Tibial artery (tissue), 4 donors: ENCODE measurements around the gene STAT4.
A peak's percentile ranks its signal among the peaks of the same experiment; 100 is the strongest.

Experiments used
- DNase-seq, 2 donors: peaks; one replicate each; pipeline ENCODE4 v3.0.0-alpha.2; 2019
- H3K27ac ChIP-seq, 2 donors: fragments of 200-600 bp; sonication (generic) in 1 of 2; 1 replicate in 1 of 2; 2 replicates in 1 of 2; pipeline ENCODE4 v1.5.1; 2018 to 2019; ENCODE audit warnings: mild to moderate bottlenecking in 1 of 2
- H3K27me3 ChIP-seq, 2 donors: fragments of 200-600 bp; sonication (generic) in 1 of 2; one replicate each; pipeline versions ENCODE4 v1.5.1 to v1.6.0; 2016 to 2019
- H3K36me3 ChIP-seq, 3 donors: fragments of 200-600 bp; sonication (generic) in 2 of 3; one replicate each; pipeline ENCODE4 v1.5.1; 2016 to 2019; ENCODE audit warnings: mild to moderate bottlenecking in 2 of 3
- H3K4me1 ChIP-seq, 4 donors: fragments of 200-600 bp; sonication (generic) in 2 of 4; 1 replicate in 3 of 4; 2 replicates in 1 of 4; pipeline ENCODE4 v1.5.1; 2016 to 2019
- H3K4me3 ChIP-seq, 2 donors: fragments of 200-600 bp; sonication (generic) in 1 of 2; 1 replicate in 1 of 2; 2 replicates in 1 of 2; pipeline ENCODE4 v1.5.1; 2018 to 2019; ENCODE audit warnings: mild to moderate bottlenecking in 2 of 2
- H3K9me3 ChIP-seq, 3 donors: fragments of 200-600 bp; sonication (generic) in 1 of 3; one replicate each; pipeline ENCODE4 v1.5.1; 2016 to 2019
- intact Hi-C: fragments of 100-400 bp; cut with DNase I; formaldehyde crosslinking; loops from one replicate; pipeline ENCODE4 v1.15.0; 2023; ENCODE audit warnings: low total_unique reads
- TF ChIP-seq, protein P1 (sequence below), 2 experiments: fragments of 200-600 bp in 1 of 2; fragments of 450-650 bp in 1 of 2; IDR thresholded peaks; one replicate each; pipeline ENCODE4 v1.5.1; 2017 to 2019; ENCODE audit warnings: antibody characterized with exemption in 2 of 2, mild to moderate bottlenecking in 1 of 2, moderate library complexity in 1 of 2

STAT4 gene

DNA sequence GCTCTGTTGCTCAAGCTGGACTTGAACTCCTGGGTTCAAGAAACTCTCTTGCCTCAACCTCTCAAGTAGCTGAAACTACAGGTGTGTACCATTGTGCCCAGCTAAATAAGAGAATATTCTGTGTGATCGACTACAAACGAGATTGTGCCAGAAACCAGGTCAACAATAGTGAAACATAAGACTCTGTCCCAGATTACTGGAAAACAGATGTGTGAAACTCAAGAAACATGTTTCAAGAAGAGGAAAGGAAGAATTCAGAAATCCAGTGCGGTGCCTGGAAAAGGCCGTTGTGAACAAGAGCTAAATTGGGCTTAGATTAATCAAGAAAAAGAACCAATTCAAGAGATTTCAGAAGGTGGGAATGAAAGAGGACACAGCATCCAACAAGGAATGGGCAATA, 113.4 kb downstream of the STAT4 start:
- no peak for DNase-seq
- Histone ChIP-seq H3K4me1 (no peaks in the 10 kb centered on the region), H3K4me3 (no peak overlapping the region), H3K9me3 (no peaks in the 10 kb centered on the region), H3K27me3 (peaks cover 0 to 3% of the 10 kb centered on the region in 2 donors), H3K27ac (no peak overlapping the region), H3K36me3 (no peaks in the 10 kb centered on the region)
- intact Hi-C loops, result no loop called here
- TF ChIP-seq, protein P1, sequence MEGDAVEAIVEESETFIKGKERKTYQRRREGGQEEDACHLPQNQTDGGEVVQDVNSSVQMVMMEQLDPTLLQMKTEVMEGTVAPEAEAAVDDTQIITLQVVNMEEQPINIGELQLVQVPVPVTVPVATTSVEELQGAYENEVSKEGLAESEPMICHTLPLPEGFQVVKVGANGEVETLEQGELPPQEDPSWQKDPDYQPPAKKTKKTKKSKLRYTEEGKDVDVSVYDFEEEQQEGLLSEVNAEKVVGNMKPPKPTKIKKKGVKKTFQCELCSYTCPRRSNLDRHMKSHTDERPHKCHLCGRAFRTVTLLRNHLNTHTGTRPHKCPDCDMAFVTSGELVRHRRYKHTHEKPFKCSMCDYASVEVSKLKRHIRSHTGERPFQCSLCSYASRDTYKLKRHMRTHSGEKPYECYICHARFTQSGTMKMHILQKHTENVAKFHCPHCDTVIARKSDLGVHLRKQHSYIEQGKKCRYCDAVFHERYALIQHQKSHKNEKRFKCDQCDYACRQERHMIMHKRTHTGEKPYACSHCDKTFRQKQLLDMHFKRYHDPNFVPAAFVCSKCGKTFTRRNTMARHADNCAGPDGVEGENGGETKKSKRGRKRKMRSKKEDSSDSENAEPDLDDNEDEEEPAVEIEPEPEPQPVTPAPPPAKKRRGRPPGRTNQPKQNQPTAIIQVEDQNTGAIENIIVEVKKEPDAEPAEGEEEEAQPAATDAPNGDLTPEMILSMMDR (IDR thresholded peaks at IDR 0.05), result no peak

DNA sequence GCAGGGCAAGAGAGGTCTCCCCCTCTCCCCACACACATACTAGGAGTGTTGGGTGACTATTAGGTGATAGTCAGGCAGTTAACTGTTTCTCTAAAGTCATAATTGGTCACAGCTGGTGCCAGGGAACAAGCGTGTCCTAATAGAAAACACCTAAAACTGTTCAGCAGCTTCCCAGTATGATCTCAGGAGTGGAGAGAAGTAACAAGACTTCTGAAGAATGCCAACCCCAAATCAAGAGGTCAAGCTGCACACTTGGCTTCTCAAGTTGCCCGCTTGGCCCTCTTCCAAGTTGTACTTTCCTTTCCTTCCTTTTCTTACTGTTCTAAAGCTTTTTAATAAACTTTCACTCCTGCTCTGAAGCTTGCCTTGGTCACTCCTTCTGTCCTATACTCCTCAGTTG, 114.4 kb downstream of the STAT4 start:
- DNase-seq, result no peak
- TF ChIP-seq, protein P1 (IDR thresholded peaks at IDR 0.05), result no peak
- Histone ChIP-seq H3K4me1 (no peaks in the 10 kb centered on the region), H3K27ac (no peak overlapping the region), H3K36me3 (no peaks in the 10 kb centered on the region), H3K9me3 (no peaks in the 10 kb centered on the region), H3K4me3 (no peak overlapping the region), H3K27me3 (no peaks in the 10 kb centered on the region)
- intact Hi-C loops, result no loop called here

GRCh38 chr2:191032588-191033429, 118.0 kb downstream of the STAT4 start:
- H3K4me3 ChIP-seq, result no peak overlapping the region
- intact Hi-C loops, result no loop called here
- TF ChIP-seq, protein P1 (IDR thresholded peaks at IDR 0.05), result no peak
- H3K27me3 ChIP-seq, result no peaks in the 10 kb centered on the region
- H3K9me3 ChIP-seq, result no peaks in the 10 kb centered on the region
- H3K36me3 ChIP-seq, result no peaks in the 10 kb centered on the region
- no peak for DNase-seq
- H3K27ac ChIP-seq, result no peak overlapping the region
- H3K4me1 ChIP-seq, result peaks cover 0 to 5% (median 2%) of the 10 kb centered on the region in 4 donors

- no peaks in the 10 kb centered on the region for H3K36me3 ChIP-seq
- H3K27me3 ChIP-seq, result no peaks in the 10 kb centered on the region
- H3K4me1 ChIP-seq, result peaks cover 0 to 5% (median 2%) of the 10 kb centered on the region in 4 donors
- no peak overlapping the region for H3K4me3 ChIP-seq
- TF ChIP-seq, protein P1 (IDR thresholded peaks at IDR 0.05), result no peak
- no peaks in the 10 kb centered on the region for H3K9me3 ChIP-seq
- intact Hi-C loops, result no loop called here
- H3K27ac ChIP-seq, result no peak overlapping the region
- no peak for DNase-seq
These were observed 119.5 kb downstream of the STAT4 start for GRCh38 chr2:191031256-191031655.

DNA sequence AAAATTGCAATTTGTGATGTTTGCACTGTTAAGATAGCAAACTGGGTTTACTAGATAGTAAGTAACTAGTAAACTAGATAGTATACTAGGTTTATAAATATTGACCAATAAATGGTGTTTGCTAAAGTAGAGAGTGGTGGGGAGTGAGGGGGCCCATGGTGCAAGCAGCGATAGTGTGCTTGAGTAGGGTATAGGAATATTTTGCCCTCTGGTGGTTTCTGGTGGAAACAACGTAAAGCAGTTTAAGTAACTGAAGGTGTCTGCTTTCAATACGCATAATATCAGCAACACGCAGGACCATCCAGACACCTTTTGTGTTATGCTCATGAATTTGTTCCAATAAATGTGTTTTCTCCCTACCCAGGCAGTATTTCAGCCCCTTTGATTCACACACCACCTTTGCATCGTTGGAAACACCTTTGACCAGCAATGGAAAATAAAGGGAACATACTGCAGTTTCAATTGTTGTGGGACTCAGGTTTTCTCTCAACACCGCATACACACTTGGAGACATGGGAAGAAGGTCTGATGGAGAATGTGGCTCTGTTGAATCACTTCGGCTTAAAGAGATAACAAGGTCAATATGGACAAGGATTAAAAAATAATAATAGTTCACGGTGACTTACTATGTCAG, 120.2 kb downstream of the STAT4 start:
- intact Hi-C loops, result no loop called here
- Histone ChIP-seq H3K36me3 (no peaks in the 10 kb centered on the region), H3K4me3 (no peak overlapping the region), H3K4me1 (peaks cover 0 to 5% (median 2%) of the 10 kb centered on the region in 4 donors), H3K9me3 (no peaks in the 10 kb centered on the region), H3K27ac (no peak overlapping the region), H3K27me3 (no peaks in the 10 kb centered on the region)
- TF ChIP-seq, protein P1 (IDR thresholded peaks at IDR 0.05), result peak; percentile 53 to 67
- no peak for DNase-seq
